ENCODE measurements around the gene LRBA.
"Not testable (repeated sequence)": the region's sequence is repeated elsewhere in the genome, so short reads cannot be mapped to it uniquely, and the experiment has no call there.

LRBA gene

DNA sequence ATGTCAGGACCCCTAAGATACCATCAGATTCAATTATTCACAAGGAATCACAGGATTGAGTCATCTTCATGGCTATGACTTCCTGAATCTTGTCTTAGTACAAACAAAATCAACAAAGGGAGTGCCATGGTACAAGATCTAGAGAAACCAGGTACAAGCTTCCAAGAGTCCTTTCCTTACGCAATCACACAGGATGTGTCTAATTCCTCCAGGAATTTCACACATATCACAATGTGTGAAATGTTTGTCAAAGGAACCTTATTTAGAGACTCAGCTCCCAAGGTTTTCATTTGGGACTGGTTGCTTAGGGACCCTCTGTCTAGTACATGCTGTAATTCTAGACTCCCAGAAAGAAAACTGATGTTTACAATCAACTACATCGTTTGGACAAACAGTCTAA is 350.1 kb downstream of the LRBA start:
- DNase-seq (ENCODE audit: low read depth in 3 of 3): no peak

DNA sequence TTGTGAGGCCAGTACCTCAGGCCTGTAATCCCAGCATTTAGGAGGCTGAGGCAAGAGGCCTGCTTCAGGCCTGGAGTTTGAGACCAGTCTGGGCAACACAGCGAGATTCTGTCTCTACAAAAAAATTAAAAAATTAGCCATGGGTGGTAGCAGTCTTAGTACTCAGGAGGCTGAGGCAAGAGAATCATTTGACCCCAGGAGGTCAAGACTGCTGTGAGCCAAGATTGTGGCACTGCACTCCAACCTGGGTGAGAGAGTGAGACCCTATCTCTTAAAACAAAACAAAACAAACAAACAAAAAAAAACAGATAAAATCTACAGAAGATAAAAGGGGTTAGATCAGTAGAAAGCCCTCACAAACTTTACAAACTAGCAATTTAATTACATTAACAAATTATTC is 352.4 kb downstream of the LRBA start:
- DNase-seq (ENCODE audit: low read depth in 3 of 3): no peak

DNA sequence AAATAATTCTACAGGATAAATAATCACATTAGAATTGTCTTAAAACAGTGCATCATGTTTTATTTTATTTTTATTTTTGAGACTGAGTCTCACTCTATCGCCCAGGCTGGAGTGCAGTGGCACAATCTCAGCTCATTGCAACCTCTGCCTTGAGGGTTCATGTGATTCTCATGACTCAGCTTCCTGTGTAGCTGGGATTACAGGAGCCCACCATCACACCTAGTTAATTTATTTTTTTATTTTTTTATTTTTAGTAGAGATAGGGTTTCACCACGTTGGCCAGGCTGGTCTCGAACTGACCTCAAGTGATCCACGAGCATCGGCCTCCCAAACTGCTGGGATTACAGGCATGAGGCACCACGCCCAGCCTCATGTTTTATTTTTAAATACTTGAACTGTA is 353.5 kb downstream of the LRBA start:
- not testable (repeated sequence) for DNase-seq (ENCODE audit: low read depth in 3 of 3)

- DNase-seq (ENCODE audit: low read depth in 3 of 3): not testable (repeated sequence)
Measured at GRCh38 chr4:150658258-150658657, 356.8 kb downstream of the LRBA start.

DNA sequence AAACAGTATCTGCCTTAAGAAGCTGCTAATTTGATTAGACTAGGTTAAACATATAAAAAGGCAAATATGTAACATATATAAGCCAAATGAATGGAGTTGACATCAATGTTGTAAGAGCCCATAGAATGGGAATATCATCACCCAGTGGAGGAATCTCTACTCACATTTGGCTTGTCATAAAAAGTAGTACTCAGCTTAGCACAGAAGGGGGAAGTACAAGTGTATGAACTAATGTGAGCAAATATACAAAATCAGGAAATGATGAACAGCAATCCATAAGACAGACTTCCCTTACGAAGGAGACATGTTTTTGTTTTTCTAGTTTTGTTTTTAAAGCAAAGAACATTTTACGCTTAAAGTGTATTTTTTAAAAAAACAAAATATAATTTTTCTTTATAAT is 358.2 kb downstream of the LRBA start:
- no peak for DNase-seq (ENCODE audit: low read depth in 3 of 3)

- no peak for DNase-seq (ENCODE audit: low read depth in 3 of 3)
Measured at GRCh38 chr4:150650751-150651150, 364.3 kb downstream of the LRBA start.

GRCh38 chr4:150648123-150648522 is 367.0 kb downstream of the LRBA start:
- no peak for DNase-seq (ENCODE audit: low read depth in 3 of 3)

GRCh38 chr4:150647008-150647407 is 368.1 kb downstream of the LRBA start:
- DNase-seq (ENCODE audit: low read depth in 3 of 3): no peak

- DNase-seq (ENCODE audit: low read depth in 3 of 3): no peak
Measured at GRCh38 chr4:150641612-150642011, 373.5 kb downstream of the LRBA start.

- DNase-seq (ENCODE audit: low read depth in 3 of 3): no peak
Measured at GRCh38 chr4:150632639-150633038, 382.4 kb downstream of the LRBA start.

- DNase-seq (ENCODE audit: low read depth in 3 of 3): no peak
Measured at GRCh38 chr4:150628073-150628472, 387.0 kb downstream of the LRBA start.

DNA sequence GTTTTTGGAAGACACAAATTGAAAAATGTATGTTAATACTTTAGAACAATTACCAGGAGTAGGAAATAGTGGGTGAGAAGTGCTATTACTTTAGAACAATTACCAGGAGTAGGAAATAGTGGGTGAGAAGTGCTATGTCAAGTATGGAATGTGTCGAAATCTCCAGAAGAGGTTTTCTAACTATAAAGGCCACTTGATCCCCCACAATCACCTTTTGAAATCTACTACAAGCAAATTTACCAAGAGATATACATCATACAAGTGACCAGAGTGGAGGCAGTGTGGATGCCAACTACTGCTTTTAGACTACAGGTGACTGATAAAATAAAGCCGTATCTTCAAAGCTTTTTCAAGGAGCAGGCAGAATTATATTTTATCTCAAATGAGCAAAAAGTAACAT is 390.1 kb downstream of the LRBA start:
- no peak for DNase-seq (ENCODE audit: low read depth in 3 of 3)

DNA sequence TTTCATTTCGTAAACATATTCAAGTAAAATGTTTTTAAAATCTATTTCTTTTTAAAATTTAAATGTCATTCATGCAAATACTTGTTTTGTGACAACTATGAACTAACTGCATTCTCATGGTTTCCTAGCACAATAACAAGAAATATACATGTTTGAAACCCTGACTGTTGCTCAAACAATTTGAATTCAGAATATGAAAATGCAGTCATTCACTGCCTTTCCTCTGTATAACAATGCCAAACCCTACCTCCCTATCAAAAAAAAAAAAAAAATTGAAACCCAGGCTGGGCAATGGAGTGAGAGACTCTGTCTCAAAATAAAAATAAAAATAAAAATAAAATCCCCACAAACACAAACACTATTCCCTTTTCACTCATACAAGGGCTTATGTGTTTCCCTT is 391.0 kb downstream of the LRBA start:
- DNase-seq (ENCODE audit: low read depth in 3 of 3): no peak

- DNase-seq (ENCODE audit: low read depth in 3 of 3): no peak
Measured at GRCh38 chr4:150619042-150619441, 396.0 kb downstream of the LRBA start.

DNA sequence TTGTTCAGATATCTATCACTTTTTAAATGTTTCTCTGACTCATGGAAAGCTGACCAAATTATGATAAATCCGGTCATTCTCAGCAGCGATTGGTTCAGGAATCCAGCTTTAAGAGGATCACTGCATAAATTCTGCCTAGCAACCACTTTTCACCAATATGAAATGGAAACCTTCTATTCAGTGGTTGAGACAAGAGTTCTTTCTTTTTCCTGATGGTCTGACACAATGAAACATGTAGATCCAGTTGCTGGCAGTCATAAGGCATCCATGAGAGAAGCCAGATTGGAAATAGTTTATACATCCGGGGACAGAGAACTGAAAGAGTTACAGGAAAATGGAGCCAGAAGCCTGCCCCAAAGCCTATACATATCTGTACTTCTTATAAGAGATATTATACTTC is 406.0 kb downstream of the LRBA start:
- no peak for DNase-seq (ENCODE audit: low read depth in 3 of 3)

GRCh38 chr4:150600812-150601445 is 414.2 kb downstream of the LRBA start:
- DNase-seq (ENCODE audit: low read depth in 3 of 3): no peak

DNA sequence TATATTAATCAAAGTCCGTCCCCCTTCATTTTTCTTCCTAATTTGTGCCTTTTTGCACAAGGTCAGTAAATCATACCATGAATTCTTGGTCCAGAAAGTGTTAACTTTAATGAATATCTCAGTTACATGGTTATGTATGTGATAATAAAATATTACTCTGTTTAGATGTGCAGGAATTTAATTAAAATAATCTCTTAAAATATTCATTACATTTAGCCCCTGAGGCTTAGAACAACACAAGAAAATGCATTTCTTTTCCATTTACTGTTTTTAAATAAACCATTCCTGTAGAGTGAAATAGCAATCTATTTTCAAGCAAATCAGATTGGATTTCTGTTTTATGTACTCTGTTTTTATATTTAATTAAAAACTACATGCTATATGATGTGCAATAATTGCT is 415.5 kb downstream of the LRBA start:
- no peak for DNase-seq (ENCODE audit: low read depth in 3 of 3)

- DNase-seq (ENCODE audit: low read depth in 3 of 3): no peak
Measured at GRCh38 chr4:150598909-150599308, 416.2 kb downstream of the LRBA start.

- no peak for DNase-seq (ENCODE audit: low read depth in 3 of 3)
Measured at GRCh38 chr4:150593996-150594395, 421.1 kb downstream of the LRBA start.

- DNase-seq (ENCODE audit: low read depth in 3 of 3): no peak
Measured at GRCh38 chr4:150591904-150592303, 423.2 kb downstream of the LRBA start.

- no peak for DNase-seq (ENCODE audit: low read depth in 3 of 3)
Measured at GRCh38 chr4:150591406-150591805, 423.7 kb downstream of the LRBA start.

- no peak for DNase-seq (ENCODE audit: low read depth in 3 of 3)
Measured at GRCh38 chr4:150590631-150591030, 424.5 kb downstream of the LRBA start.

GRCh38 chr4:150589157-150589556 is 425.9 kb downstream of the LRBA start:
- DNase-seq (ENCODE audit: low read depth in 3 of 3): no peak

GRCh38 chr4:150588316-150588715 is 426.8 kb downstream of the LRBA start:
- DNase-seq (ENCODE audit: low read depth in 3 of 3): no peak

Measured in stimulated activated CD4-positive, alpha-beta T cell treated with anti-CD3 and anti-CD28 coated beads, TNF-alpha, amount 100 ng/mL, for 24 hours (primary cell).